CD4-positive, alpha-beta T cell treated with Interleukin-17A for 4 hours (primary cell): ENCODE data around the gene CFAP141.

Experiments used
- DNase-seq: peaks from one replicate; pipeline ENCODE4 v3.0.0-alpha.2; 2020; ENCODE audit warnings: mixed read lengths

CFAP141 gene

GRCh38 chr1:154170547-154171222, 35.4 kb downstream of the CFAP141 start:
- peak; percentile 24 for DNase-seq

- no peak for DNase-seq
Observed at GRCh38 chr1:154167461-154167860, 38.7 kb downstream of the CFAP141 start.

DNA sequence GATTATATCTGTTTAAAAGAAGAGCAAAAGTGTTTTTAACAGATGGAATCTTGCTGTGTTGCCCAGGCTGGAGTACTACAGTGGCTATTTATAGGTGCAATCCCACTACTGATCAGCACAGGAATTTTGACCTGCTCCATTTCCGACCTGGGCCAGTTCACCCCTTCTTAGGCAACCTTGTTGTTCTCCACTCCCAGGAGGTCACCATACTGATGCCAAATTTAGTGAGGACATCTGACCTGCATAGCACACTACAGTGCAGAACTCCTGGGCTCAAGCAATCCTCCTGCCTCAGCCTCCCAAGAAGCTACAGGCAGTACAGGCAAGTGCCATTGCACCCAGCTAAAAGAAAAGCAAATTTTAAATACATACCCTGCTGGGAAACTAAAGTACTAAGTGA, 39.9 kb downstream of the CFAP141 start:
- DNase-seq: no peak

- DNase-seq: no peak
Observed at GRCh38 chr1:154159554-154159953, 46.6 kb downstream of the CFAP141 start.

- no peak for DNase-seq
Observed at GRCh38 chr1:154158307-154159125, 47.6 kb downstream of the CFAP141 start.

GRCh38 chr1:154157520-154158306, 48.4 kb downstream of the CFAP141 start:
- peak; percentile 77 for DNase-seq

DNA sequence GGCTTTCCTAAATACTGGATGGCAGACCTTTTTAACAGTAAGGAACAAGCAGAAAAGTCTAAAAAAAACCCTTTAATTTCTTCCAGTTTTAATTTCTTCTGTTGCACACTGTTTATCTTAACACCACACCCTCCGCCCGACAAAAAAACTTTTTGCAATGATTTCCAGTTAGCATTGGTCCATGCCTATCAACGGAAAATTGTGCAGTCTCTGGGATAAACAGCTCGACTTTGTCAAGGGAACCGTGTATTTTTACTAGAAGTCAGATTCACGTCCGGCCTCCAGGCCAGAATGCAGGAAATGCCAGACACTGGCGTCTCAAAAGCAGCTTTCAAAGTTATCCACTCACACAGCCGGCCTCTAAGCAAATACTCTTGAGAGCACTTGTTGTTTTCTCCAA, 50.9 kb downstream of the CFAP141 start:
- peak; percentile 23 for DNase-seq

- DNase-seq: no peak
Observed at GRCh38 chr1:154154534-154155191, 51.5 kb downstream of the CFAP141 start, which contains the start of gene NUP210L. NUP210L (minus strand) TSS chr1:154155073.

GRCh38 chr1:154154053-154154452, 52.1 kb downstream of the CFAP141 start:
- no peak for DNase-seq

DNA sequence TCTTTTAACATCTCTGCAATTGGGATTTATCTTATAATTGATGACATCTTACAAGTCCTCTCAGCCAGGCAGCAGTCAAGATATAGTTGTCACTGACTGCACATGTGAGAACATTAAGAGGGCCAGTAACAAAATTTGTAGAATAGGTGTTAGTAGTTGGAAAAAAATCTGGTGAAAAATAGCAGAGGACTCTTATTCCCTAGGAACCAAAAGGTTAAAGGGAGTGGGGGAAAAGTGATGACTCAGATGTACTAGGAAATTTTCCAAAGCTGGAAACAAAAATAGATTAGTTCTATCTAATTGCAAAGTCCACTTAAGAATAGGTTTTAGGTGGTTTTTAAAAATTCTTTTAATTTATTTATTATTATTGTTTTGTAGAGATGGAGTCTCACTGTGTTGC, 54.8 kb downstream of the CFAP141 start:
- no peak for DNase-seq
